B cell (primary cell): ENCODE measurements around the gene PPP6R1.

Experiments used
- EZH2 ChIP-seq: IDR thresholded peaks from 2 replicates; pipeline ENCODE4 v1.6.1; 2012; ENCODE audit warnings: borderline replicate concordance, low read depth, mild to moderate bottlenecking, moderate library complexity, low read length; ENCODE audit not compliant: insufficient read depth, poor library complexity, severe bottlenecking
- TF ChIP-seq, protein P1 (sequence below): fragments of 200-600 bp; IDR thresholded peaks from one replicate; pipeline ENCODE4 v1.8.0; 2022; ENCODE audit warnings: antibody characterized with exemption, mild to moderate bottlenecking

DNA sequence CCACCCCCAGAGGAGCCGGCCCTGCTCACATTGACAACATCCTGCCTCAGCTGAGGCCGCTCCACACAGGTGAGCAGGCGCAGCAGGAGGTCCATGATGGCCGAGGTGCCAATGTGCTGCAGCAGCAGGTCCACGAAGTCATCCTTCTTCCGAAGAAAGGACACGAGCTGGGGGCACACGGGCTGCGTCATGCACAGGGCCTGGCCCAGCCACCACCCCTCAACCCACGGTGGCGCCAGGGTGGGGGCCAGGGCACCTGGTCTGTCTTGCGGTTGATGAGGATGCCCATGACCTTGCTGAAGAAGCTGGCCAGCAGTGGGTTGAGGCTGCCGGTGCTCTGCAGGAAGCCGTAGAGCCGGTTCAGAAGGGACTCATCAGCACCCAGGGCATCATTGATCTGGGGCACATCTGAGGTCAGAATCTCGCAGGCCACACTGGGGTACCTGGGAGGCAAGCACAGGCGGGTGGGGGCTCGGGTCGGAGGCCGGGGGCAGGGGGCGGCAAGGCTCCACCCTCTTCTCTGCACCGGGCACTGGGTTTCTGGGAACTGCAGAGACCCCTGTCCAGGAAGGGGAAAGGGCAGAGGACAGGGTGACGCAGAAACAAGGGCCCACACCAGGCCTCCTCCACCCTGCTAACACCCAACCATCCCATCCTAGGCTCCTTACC, 13.4 kb downstream of the PPP6R1 start:
- TF ChIP-seq, protein P1, sequence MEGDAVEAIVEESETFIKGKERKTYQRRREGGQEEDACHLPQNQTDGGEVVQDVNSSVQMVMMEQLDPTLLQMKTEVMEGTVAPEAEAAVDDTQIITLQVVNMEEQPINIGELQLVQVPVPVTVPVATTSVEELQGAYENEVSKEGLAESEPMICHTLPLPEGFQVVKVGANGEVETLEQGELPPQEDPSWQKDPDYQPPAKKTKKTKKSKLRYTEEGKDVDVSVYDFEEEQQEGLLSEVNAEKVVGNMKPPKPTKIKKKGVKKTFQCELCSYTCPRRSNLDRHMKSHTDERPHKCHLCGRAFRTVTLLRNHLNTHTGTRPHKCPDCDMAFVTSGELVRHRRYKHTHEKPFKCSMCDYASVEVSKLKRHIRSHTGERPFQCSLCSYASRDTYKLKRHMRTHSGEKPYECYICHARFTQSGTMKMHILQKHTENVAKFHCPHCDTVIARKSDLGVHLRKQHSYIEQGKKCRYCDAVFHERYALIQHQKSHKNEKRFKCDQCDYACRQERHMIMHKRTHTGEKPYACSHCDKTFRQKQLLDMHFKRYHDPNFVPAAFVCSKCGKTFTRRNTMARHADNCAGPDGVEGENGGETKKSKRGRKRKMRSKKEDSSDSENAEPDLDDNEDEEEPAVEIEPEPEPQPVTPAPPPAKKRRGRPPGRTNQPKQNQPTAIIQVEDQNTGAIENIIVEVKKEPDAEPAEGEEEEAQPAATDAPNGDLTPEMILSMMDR: no peak
- TF ChIP-seq EZH2: no peak
